Trophoblast cell (in vitro differentiated cells and primary cell): ENCODE data around the gene UBQLNL.

ENCODE experiments used
- DNase-seq, 2 donors: peaks; one replicate each; pipeline ENCODE4 v3.0.0-alpha.2; 2016
- H2AFZ ChIP-seq: 2 replicates; pipeline ENCODE4 v1.6.1; 2013; ENCODE audit warnings: low read length, moderate library complexity, mild to moderate bottlenecking; ENCODE audit not compliant: insufficient read depth, poor library complexity
- H2AK5ac ChIP-seq: 2 replicates; pipeline ENCODE4 v1.6.1; 2013; ENCODE audit warnings: mild to moderate bottlenecking, low read length
- H2BK120ac ChIP-seq: 2 replicates; pipeline ENCODE4 v1.6.1; 2013; ENCODE audit warnings: low read length, mild to moderate bottlenecking, moderate library complexity; ENCODE audit not compliant: insufficient read depth, poor library complexity
- H2BK12ac ChIP-seq: 2 replicates; pipeline ENCODE4 v1.6.1; 2013; ENCODE audit warnings: mild to moderate bottlenecking, low read length, moderate library complexity
- H2BK5ac ChIP-seq: 2 replicates; pipeline ENCODE4 v1.6.1; 2013; ENCODE audit warnings: low read length, low read depth, moderate library complexity, mild to moderate bottlenecking; ENCODE audit not compliant: poor library complexity
- H3K14ac ChIP-seq: 2 replicates; pipeline ENCODE4 v1.6.1; 2013; ENCODE audit warnings: mild to moderate bottlenecking, low read length
- H3K18ac ChIP-seq: 2 replicates; pipeline ENCODE4 v1.6.1; 2013; ENCODE audit warnings: mild to moderate bottlenecking, low read length
- H3K23ac ChIP-seq: 2 replicates; pipeline ENCODE4 v1.6.1; 2013; ENCODE audit warnings: low read length
- H3K27ac ChIP-seq: 2 replicates; pipeline ENCODE4 v1.5.1; 2013; ENCODE audit warnings: low read depth, mild to moderate bottlenecking, inconsistent platforms, low read length, moderate library complexity
- H3K27me3 ChIP-seq: 2 replicates; pipeline ENCODE4 v1.6.1; 2013; ENCODE audit warnings: inconsistent platforms, mild to moderate bottlenecking, low read length, moderate library complexity; ENCODE audit not compliant: insufficient read depth
- H3K36me3 ChIP-seq, 2 experiments: 1 replicate in 1 of 2; 2 replicates in 1 of 2; pipeline ENCODE4 v1.6.1; 2013; ENCODE audit warnings: low read length in 2 of 2, mild to moderate bottlenecking in 2 of 2, moderate library complexity in 1 of 2; ENCODE audit not compliant: insufficient read depth in 2 of 2, control insufficient read depth in 1 of 2
- H3K4ac ChIP-seq: 2 replicates; pipeline ENCODE4 v1.6.1; 2013; ENCODE audit warnings: low read depth, mild to moderate bottlenecking, low read length, moderate library complexity
- H3K4me1 ChIP-seq, 2 experiments: 1 replicate in 1 of 2; 2 replicates in 1 of 2; pipeline ENCODE4 v1.6.1; 2013; ENCODE audit warnings: low read length in 2 of 2, mild to moderate bottlenecking in 2 of 2, moderate library complexity in 1 of 2; ENCODE audit not compliant: insufficient read depth in 2 of 2, control insufficient read depth in 1 of 2
- H3K4me2 ChIP-seq: 2 replicates; pipeline ENCODE4 v1.6.1; 2013; ENCODE audit warnings: inconsistent platforms, mild to moderate bottlenecking, low read length, moderate library complexity
- H3K4me3 ChIP-seq: 2 replicates; pipeline ENCODE4 v1.5.1; 2013; ENCODE audit warnings: mild to moderate bottlenecking, low read depth, low read length, inconsistent platforms
- H3K79me1 ChIP-seq: one replicate; pipeline ENCODE4 v1.6.1; 2013; ENCODE audit warnings: low read length
- H3K79me2 ChIP-seq: 2 replicates; pipeline ENCODE4 v1.6.1; 2013; ENCODE audit warnings: low read length, mild to moderate bottlenecking; ENCODE audit not compliant: control insufficient read depth, insufficient read depth, poor library complexity
- H3K9ac ChIP-seq: 2 replicates; pipeline ENCODE4 v1.6.1; 2013; ENCODE audit warnings: mild to moderate bottlenecking, low read length
- H3K9me3 ChIP-seq: 2 replicates; pipeline ENCODE4 v1.6.1; 2013; ENCODE audit warnings: low read depth, mild to moderate bottlenecking, control low read depth, inconsistent platforms, low read length; ENCODE audit not compliant: insufficient read depth
- H4K12ac ChIP-seq: 2 replicates; pipeline ENCODE4 v1.6.1; 2013; ENCODE audit warnings: low read depth, mild to moderate bottlenecking, low read length, moderate library complexity
- H4K8ac ChIP-seq: 2 replicates; pipeline ENCODE4 v1.6.1; 2013; ENCODE audit warnings: low read depth, mild to moderate bottlenecking, low read length, moderate library complexity
- H4K91ac ChIP-seq: one replicate; pipeline ENCODE4 v1.6.1; 2013; ENCODE audit warnings: low read depth, mild to moderate bottlenecking, low read length, moderate library complexity
- WGBS: extraction: QIAGEN DNeasy Blood & Tissue Kit; methylation state at CpG from one replicate; pipeline ENCODE4 v1.1.7; 2013; ENCODE audit warnings: missing lambda C conversion rate; ENCODE audit not compliant: insufficient read length, insufficient coverage; ENCODE audit errors: extremely low coverage; 5-methylcytosine and 5-hydroxymethylcytosine counted together

The UBQLNL gene

GRCh38 chr11:5553343-5553742, 36.8 kb upstream of the UBQLNL start:
- Histone ChIP-seq H3K27ac (no peak overlapping the region), H2BK120ac (no peak overlapping the region), H2BK12ac (no peak overlapping the region), H3K4me2 (no peak overlapping the region), H3K79me1 (no peaks in the 10 kb centered on the region), H3K4me3 (no peak overlapping the region), H3K36me3 (no peaks in the 10 kb centered on the region), H3K14ac (no peak overlapping the region), H4K12ac (no peak overlapping the region), H3K9me3 (no peaks in the 10 kb centered on the region), H3K4me1 (no peaks in the 10 kb centered on the region), H3K4ac (no peak overlapping the region), H3K23ac (no peak overlapping the region), H3K9ac (no peak overlapping the region), H2AK5ac (no peak overlapping the region), H4K91ac (no peak overlapping the region), H3K18ac (no peak overlapping the region), H2AFZ (no peak overlapping the region), H4K8ac (no peak overlapping the region), H3K79me2 (no peaks in the 10 kb centered on the region), H2BK5ac (no peak overlapping the region), H3K27me3 (no peaks in the 10 kb centered on the region)
- DNase-seq, result no peak

GRCh38 chr11:5550440-5551095, 34.1 kb upstream of the UBQLNL start:
- H3K18ac ChIP-seq, result no peak overlapping the region
- no peak overlapping the region for H2BK12ac ChIP-seq
- no peak overlapping the region for H4K8ac ChIP-seq
- H3K4me1 ChIP-seq, result no peaks in the 10 kb centered on the region
- no peak overlapping the region for H4K12ac ChIP-seq
- H3K4me2 ChIP-seq, result no peak overlapping the region
- no peaks in the 10 kb centered on the region for H3K27me3 ChIP-seq
- H3K4ac ChIP-seq, result no peak overlapping the region
- no peak overlapping the region for H2AK5ac ChIP-seq
- no peak overlapping the region for H2BK5ac ChIP-seq
- H3K4me3 ChIP-seq, result no peak overlapping the region
- no peaks in the 10 kb centered on the region for H3K79me1 ChIP-seq
- H2AFZ ChIP-seq, result no peak overlapping the region
- H3K27ac ChIP-seq, result no peak overlapping the region
- no peak overlapping the region for H3K23ac ChIP-seq
- no peaks in the 10 kb centered on the region for H3K79me2 ChIP-seq
- no peak overlapping the region for H3K9ac ChIP-seq
- H3K14ac ChIP-seq, result no peak overlapping the region
- WGBS, result no CpG with 5 or more reads among the region's 5 CpGs
- peak in 1 of 2 donors; percentile 64 for DNase-seq
- H3K9me3 ChIP-seq, result no peaks in the 10 kb centered on the region
- H3K36me3 ChIP-seq, result no peaks in the 10 kb centered on the region
- no peak overlapping the region for H4K91ac ChIP-seq
- no peak overlapping the region for H2BK120ac ChIP-seq

- H3K4me2 ChIP-seq, result no peak within 1 kb of the TSS
- no CpG with 5 or more reads among the region's 1 CpG for WGBS
Measured at GRCh38 chr11:5548440-5548839, 31.9 kb upstream of the UBQLNL start, which contains the start of gene OR52H1. OR52H1 (minus strand) TSS chr11:5548540; CDS start chr11:5545505, 3,035 bp downstream.

GRCh38 chr11:5547982-5548381, 31.5 kb upstream of the UBQLNL start:
- no peak overlapping the region for H4K91ac ChIP-seq
- DNase-seq, result no peak
- no peak overlapping the region for H3K23ac ChIP-seq
- H3K79me1 ChIP-seq, result no peaks in the 10 kb centered on the region
- no peak overlapping the region for H3K4me3 ChIP-seq
- no CpG with 5 or more reads among the region's 1 CpG for WGBS
- H3K4me1 ChIP-seq, result no peaks in the 10 kb centered on the region
- no peak overlapping the region for H4K12ac ChIP-seq
- no peak overlapping the region for H3K27ac ChIP-seq
- H2AK5ac ChIP-seq, result no peak overlapping the region
- no peaks in the 10 kb centered on the region for H3K36me3 ChIP-seq
- no peaks in the 10 kb centered on the region for H3K27me3 ChIP-seq
- H2AFZ ChIP-seq, result no peak overlapping the region
- H4K8ac ChIP-seq, result no peak overlapping the region
- no peak overlapping the region for H2BK5ac ChIP-seq
- H3K18ac ChIP-seq, result no peak overlapping the region
- no peaks in the 10 kb centered on the region for H3K9me3 ChIP-seq
- no peak overlapping the region for H3K4me2 ChIP-seq
- no peak overlapping the region for H2BK120ac ChIP-seq
- no peak overlapping the region for H3K9ac ChIP-seq
- no peaks in the 10 kb centered on the region for H3K79me2 ChIP-seq
- H3K14ac ChIP-seq, result no peak overlapping the region
- H2BK12ac ChIP-seq, result no peak overlapping the region
- no peak overlapping the region for H3K4ac ChIP-seq

More at GRCh38 chr11:5548440-5548839, 31.9 kb upstream of the UBQLNL start, which contains the start of gene OR52H1:
- no peak within 1 kb of the TSS for H2AK5ac ChIP-seq
- H3K36me3 ChIP-seq, result no peaks in the 10 kb centered on the region
- H2BK120ac ChIP-seq, result no peak within 1 kb of the TSS
- no peak within 1 kb of the TSS for H2AFZ ChIP-seq
- H3K27ac ChIP-seq, result no peak within 1 kb of the TSS
- H3K14ac ChIP-seq, result no peak within 1 kb of the TSS
- DNase-seq, result no peak
- no peak within 1 kb of the TSS for H4K12ac ChIP-seq
- no peaks in the 10 kb centered on the region for H3K79me2 ChIP-seq
- H4K91ac ChIP-seq, result no peak within 1 kb of the TSS
- H3K4me1 ChIP-seq, result no peaks in the 10 kb centered on the region
- no peak within 1 kb of the TSS for H3K18ac ChIP-seq
- no peaks in the 10 kb centered on the region for H3K27me3 ChIP-seq
- no peak within 1 kb of the TSS for H3K4me3 ChIP-seq
- no peaks in the 10 kb centered on the region for H3K9me3 ChIP-seq
- no peak within 1 kb of the TSS for H2BK5ac ChIP-seq
- no peaks in the 10 kb centered on the region for H3K79me1 ChIP-seq
- H3K4ac ChIP-seq, result no peak within 1 kb of the TSS
- H3K9ac ChIP-seq, result no peak within 1 kb of the TSS
- H2BK12ac ChIP-seq, result no peak within 1 kb of the TSS
- no peak within 1 kb of the TSS for H3K23ac ChIP-seq
- no peak within 1 kb of the TSS for H4K8ac ChIP-seq
